CD4-positive, alpha-beta T cell treated with Interleukin-6 at 100 ng/mL for 8 hours (primary cell): Measurements from ENCODE around the gene ABI3BP.

Source experiments
- DNase-seq: peaks from one replicate; pipeline ENCODE4 v3.0.0-alpha.2; 2020; ENCODE audit warnings: mixed read lengths, low spot score

ABI3BP gene

DNA sequence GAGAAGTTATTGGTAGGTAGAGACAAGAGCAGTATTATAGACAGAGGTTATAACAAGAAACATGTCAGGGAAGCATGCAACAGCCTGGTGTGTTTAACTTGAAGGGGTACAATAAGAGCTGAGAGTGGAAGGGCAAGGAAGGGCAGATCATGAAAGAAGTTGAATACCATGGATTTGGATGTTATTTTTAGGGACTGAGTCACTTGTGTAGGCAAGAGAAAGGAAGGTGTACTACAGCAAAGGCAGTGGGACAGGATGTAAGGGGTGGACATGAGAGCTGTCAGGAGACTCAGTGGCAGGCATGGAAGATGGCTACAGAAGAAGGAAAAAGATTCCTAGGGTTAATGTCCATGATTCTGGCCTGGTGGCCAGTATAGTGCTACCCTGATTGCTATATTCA, 217.6 kb downstream of the ABI3BP start:
- DNase-seq, result no peak

DNA sequence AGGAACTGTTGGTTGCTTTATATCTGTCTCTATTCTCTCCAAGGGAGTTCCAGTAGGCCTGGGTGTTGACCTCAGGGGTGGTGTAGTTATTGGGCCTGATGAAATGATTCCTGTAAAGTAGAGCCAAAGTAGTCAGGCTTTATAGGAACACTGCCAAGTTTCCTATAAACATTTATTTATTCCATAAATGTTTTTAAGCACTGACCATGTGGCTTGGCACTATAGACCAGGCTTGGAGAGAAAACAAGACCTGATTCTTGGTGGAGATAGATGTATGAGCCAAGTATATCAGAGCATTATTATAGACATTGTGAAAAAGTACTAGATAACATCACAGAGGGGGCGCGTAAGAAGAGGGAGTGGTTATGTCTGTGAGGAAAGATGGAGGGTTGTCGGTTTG, 218.0 kb downstream of the ABI3BP start:
- DNase-seq, result no peak

DNA sequence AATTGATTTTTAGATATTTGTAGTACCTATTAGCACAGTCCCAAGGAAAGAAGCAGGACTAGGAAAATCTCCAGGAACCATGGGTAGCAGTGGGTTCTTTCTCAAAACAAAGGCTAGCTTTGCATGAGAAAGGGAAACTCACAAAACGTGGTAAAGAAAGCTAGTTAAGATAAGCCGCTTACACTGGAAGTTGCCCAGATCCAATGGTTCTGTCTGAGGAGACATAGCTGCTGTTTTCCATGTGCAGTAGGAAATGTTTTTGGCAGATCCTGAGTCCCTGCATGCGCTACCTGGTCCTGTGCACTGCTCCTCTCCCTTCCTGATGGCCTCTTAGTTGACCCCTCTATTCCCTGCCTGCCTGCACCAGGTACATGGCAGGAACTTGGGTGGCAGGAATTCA, 223.5 kb downstream of the ABI3BP start:
- no peak for DNase-seq

DNA sequence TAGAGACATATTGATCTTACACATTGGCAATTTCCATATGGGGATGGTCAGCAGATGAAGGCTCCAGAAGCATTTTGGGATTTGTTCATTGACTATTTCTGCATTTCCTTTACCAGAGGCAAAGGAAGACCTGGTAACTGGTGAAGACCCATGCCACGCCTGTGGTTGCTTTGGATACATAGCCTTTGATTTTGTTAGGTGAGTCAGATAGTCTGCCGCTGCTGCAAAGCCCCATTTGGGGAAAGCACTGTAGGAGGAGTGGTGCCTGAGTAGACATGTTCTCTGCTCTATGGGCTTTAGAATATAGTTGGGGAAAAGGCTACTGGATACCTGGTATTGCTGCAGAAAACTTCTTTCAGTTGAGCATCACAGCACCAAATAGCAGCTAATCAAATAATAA, 227.2 kb downstream of the ABI3BP start:
- DNase-seq, result no peak

DNA sequence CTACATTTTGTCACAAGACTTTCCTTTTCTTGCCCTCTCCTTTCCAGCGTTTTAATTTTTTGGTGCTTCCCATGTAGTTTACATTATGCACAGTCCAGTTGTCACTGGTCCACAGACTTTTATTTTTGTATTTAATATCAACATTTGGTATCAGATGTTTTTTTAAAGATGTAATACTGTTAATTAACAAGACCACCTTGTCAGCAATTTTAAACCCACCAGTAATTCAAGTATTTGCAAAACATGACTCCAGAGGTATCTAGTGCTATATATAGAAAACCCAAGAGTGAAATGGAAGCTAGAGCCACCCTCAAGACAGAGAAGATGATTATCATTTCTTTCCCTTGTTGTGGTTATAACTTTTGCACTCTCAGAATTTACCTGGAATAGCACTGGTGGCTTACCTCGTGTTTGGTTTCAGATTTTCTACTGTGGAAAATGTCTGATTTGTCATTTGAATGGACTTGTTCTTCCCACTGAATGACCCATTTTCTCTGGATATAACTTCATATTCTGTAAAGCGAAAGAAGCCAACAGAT, 227.7 kb downstream of the ABI3BP start:
- DNase-seq, result no peak

DNA sequence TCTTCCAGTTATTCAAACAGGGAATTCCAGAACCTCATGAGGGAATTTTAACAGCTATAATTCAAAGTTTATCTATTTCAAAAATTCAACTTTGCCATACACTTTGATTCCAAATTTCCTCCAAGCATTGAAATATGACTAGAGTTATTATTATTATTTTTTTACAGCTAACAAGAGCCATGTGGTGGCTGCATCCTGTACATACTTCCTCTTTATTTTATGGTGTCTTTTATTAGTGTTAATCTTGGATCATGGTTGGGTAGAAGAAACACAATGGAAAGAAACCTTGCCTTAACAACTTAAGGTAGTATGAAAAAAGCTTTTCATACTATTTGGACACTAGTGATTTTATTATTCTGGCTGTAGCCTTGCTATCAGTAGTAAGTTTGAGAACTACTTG, 231.3 kb downstream of the ABI3BP start:
- DNase-seq, result no peak

DNA sequence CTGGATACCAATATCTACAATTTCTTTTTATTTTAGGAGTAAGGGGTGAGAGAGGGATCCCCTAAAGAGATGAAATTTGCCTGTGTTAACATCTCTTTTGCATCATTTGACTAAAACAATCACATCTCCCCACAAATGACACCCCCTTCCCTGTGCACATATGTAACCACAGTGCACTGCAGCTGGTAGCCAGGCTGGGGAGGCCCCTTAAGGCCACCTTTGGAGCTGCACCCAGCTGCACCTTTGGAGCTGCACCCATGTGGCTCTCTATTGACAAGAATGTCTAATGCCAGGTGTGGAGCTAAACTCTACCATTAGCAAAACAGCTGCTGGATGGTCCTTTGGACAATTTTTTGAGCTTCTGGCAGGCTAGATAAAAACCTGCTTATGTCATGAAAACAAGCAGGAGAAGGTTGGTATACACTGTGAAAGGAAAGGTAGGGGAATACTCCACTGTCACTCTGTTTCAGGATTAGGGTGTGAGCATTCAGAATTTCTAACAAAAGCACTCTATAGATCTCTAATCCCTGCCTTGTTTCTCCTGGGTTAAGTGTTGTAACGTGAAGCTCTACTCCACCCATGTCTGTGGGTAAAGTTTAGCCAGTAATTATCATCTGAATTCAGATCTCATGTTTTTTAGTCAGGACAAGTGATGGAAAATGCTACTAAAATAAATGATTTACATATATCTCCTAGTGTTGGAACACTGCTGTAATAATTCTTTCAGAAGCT, 231.8 kb downstream of the ABI3BP start:
- DNase-seq, result no peak

DNA sequence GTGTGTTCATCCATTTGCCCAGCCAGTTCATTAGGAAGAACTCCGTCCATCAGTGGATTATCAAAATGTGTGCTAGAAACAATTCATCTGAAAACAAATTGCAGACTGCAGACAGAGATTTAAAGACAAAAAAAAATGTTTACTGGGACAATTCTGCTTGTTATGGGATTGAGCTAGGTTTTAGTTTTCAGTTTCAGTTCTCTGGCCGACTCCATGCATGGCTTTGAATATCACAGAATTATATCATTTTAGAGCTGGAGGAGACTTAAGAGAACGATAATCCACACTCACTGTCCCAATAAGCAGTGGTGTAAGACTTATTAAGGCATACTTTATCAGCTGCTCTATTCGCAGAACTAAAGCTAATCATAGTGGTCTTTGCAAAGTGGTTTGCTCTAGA, 232.8 kb downstream of the ABI3BP start:
- DNase-seq, result no peak

DNA sequence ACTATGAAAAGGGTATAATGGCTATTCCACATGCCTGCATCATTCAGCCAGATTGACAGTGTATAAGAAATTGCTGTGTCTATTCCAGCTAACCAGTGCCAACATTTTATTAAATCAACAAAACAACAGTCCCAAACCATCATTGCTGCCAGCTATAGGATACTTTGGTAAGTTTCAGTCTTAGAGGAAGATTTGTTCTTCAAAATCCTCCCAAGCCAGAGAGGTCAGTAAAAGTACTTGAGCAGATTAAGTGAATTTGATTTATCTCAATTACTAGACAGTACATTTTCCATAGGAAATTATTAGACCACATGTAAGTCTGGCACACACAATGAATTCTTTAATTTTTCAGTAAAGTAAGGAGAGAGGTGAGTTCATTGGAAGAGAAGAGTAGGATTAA, 233.3 kb downstream of the ABI3BP start:
- no peak for DNase-seq

DNA sequence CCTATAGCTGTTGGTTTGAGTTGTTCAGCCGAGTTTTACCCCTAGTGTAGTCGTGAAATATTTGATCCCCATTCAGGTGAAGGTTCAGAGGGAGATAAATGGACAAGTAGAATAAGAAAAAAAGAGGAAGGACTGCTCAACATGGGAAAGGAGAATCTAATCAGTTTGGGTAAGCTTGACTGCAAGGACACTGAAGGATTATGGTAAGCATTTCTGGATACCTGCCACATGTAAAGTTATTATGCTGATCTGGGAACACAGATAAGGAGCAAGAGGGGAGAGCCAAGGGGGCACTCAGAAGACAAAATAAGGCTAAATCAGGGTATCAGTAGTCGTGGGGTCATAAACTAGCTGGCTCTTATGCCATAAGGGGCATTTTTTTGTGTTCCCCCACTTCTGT, 234.1 kb downstream of the ABI3BP start:
- no peak for DNase-seq

DNA sequence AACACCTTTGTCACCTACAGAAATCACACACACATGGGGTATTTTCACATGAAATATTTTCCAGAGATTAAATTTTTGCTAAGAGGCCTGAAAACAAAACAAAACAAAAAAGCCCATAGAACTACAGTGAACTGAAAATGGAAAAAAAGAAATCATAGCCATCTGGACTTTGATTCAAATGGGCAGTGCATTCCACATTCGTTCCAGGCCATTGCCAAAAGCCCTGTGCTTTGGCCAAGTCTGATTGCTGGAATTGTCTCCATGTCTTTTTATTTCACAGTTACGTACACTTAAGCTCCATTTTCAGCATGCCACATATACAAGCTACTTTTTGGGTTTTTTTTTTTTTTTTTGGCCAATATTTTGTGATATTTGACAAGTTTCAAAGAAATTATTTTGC, 236.8 kb downstream of the ABI3BP start:
- DNase-seq, result no peak

DNA sequence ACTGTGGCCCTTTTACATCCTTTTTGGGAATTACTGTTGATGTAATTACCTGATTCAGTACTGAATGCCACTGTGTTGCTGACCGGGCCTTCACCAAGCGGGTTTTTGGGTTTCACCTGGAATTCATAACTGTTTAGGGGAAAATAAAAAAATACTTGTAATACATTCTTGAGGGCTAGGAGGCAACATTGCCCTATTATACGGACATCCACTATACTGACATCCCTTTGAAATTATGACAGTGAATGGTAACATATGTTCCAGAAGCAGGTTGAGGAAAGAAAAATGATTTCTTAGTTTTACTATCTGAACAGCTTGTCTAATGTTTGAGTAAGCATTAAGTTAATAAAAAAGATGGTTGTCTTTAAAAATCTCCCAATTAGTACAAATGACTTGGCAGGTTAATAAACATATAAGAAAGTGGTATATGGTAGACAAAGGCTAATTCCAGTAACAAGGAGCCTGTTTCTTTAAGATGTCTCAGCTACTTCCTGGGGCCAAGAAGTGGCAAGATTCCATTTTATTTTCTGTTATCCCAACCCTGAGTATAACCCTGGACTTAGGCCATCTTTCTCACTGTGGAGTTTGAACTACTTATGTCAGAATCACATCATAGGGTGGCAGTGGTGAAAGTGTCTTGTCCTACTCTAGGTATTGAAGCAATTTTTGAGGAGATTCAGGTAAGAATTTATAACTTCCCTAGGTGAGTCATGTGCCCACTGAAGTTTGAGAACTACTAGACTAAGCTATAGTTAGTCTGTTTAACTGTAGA, 238.5 kb downstream of the ABI3BP start:
- DNase-seq, result no peak

DNA sequence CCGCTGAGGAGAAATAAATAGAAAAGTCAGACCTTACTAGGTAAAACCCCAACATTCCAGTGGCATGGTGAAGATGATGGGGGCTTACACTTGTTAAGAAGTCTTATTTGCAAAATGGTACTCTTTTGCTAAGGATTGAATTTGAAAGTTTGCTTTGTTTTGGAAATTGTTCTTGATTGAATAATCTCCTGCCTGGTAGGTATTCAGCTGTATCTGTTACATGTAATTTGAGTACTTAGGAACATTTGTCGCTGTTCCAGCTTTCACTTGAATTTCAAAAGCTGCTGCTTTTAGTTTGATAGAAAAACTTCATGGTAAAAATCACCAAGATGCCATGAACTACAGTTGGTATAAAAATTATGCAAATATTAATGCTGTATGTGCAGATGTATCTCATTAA, 239.4 kb downstream of the ABI3BP start:
- no peak for DNase-seq

DNA sequence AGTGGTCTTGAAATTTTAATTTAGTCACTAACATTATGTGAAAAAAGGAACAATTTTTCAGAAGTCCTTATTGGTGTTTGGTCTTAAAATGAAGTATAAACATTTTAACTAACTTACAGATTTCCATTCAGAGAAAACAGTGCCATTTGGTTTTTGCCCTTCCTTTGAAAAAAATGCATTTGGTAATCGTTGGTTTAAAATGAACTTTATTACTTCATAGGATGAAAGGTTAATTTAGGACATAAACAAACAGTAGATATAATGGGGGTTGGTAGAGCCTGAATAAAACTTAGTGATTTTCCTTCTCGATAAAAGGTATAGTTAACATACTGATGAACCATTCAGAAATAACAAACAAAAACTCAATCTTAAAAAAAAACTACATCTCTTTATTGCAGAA, 244.3 kb downstream of the ABI3BP start:
- DNase-seq, result no peak

DNA sequence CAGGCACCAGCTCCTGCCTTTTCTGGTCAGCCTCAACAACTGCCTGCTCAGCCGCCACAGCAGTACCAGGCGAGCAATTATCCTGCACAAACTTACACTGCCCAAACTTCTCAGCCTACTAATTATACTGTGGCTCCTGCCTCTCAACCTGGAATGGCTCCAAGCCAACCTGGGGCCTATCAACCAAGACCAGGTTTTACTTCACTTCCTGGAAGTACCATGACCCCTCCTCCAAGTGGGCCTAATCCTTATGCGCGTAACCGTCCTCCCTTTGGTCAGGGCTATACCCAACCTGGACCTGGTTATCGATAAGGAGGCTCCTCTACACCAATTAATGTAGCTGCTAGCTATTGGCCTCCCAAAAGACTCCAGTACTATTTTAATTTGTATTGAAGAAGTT, 245.0 kb downstream of the ABI3BP start:
- no peak for DNase-seq

DNA sequence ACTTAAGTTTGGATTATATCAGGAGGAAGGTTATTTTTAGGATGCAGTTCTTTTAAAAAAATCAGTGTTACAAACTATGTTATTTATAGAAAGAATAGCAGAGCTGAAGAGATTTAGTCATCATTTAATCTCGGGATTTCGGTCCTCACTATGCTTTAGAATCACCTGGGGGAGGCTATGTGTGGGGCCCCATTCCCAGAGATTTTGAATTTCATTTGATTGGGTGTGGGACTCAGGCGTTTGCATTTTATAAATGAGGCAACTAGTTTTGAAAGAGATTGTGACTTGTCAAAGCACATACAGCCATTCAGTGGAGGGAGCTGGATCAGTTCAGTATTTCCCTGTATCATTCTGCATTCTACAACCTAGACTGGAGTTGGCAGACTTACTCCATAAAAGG, 247.1 kb downstream of the ABI3BP start:
- DNase-seq, result no peak

DNA sequence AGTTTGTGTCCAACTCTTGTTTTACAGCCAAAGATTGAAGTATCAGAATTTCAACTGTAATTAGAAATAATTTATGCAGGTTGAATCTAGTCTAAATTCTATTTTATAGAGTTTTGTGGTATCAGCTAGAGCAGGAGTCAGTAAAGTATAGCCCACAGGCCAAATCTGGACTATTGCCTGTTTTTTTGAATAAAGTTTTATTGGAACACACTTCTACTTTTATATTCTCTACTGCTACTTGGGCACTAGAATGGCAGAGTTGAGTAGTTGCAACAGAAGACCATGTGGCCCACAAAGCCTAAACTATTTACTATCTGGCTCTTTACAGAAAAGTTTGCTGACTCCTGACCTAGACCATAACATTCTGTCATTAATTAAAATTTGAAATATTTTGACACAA, 247.6 kb downstream of the ABI3BP start:
- DNase-seq, result no peak

DNA sequence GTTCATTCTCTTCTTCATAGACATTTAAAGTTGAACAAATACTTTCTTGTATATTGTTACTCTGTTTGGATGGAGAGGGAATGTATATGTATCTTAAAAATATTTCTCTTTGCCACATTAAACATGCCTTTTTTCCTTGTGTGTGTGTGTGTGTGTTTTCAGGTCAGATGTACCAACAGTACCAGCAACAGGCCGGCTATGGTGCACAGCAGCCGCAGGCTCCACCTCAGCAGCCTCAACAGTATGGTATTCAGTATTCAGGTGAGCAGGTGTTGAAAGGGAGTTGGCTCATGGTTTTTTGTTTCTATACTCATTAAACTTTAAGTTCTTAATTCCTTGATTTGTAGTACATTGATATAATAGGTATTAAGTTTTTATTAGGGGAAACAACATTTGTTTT, 248.6 kb downstream of the ABI3BP start:
- DNase-seq, result no peak

DNA sequence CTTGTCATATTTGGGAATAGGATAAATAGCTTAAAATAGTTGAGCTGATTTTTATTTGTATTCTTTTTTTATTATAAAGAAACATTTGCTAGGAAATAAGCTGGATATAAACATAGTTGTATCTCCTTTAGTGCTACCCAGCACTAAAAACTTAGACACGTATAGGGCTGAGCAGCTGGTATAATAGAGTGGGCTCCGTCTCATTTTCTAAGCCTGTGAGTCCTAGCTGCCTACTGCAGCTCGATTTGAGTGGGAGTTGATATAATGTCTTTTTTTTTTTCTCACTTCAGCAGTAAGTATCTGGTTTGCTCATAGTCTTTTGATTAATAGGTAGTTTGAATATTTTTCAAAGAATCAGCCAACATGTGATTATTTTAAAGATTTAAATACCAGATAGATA, 249.7 kb downstream of the ABI3BP start:
- DNase-seq, result no peak

DNA sequence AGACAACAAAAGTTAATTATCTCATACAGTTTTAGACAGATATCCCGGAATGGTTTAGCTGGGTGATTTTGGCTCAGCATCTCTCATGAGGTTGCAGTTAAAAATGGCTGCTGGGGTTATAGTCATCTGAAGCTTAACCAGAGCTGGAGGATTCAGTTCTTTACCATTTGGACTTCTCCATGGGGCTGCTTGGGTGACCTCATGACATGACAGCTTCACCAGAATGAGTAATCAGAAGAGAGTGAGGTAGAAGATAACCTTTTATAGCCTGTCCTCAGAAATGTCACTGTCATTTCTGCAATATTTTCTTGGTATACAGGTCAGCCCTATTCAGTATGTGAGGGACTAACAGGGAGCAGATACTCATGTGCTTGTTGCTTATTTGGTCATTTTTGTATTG, 253.0 kb downstream of the ABI3BP start:
- DNase-seq, result no peak

DNA sequence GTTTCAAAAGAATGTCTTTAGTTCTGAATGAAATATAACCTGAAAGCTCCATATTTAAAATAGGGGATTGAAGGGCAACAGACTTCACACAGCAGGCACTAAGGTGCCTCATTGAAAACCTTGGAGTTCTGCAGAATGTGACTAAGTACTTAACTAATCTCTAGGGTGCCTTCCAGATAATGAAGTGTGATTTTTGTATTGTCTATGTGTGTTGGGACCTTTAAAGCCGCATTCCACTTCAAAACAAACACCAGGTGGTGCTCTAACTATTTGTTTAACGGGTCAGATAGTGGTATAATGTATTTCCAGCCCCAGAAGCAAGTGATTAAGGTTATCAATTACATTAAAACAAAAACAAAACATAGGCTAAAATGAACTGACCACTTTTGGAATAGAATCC, 255.9 kb downstream of the ABI3BP start:
- no peak for DNase-seq

DNA sequence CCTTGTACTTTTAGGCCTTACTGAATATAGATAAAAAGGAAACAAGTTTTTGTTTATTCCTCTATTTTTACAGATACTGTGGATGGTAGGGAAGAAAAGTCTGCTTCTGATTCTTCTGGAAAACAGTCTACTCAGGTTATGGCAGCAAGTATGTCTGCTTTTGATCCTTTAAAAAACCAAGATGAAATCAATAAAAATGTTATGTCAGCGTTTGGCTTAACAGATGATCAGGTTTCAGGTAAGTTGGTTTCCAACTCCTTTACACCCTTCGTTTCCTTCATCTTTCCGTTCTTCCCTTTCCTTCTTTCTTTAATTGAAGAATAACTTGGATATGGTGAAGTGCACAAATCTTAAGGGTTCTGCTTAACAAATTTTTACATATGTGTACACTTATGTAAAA, 260.8 kb downstream of the ABI3BP start:
- no peak for DNase-seq

DNA sequence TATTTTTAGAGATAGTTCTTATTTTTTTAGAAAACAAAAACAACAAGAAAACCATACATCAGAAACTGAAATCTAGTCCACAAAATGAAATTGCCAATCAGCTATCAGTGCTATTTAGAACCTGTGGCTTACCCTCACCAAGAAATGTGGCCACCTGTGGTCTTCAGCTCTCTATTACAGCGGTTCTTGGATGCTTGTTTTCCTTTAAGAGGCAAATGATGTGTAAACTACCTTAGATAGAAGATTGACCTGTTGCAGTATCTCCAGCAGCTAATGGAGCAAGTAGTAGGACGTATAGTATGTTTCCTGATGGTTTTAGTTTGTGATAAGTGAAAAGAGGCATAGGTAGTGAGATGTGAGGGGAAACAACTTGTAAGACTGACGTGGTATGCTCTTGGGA, 262.7 kb downstream of the ABI3BP start:
- no peak for DNase-seq

DNA sequence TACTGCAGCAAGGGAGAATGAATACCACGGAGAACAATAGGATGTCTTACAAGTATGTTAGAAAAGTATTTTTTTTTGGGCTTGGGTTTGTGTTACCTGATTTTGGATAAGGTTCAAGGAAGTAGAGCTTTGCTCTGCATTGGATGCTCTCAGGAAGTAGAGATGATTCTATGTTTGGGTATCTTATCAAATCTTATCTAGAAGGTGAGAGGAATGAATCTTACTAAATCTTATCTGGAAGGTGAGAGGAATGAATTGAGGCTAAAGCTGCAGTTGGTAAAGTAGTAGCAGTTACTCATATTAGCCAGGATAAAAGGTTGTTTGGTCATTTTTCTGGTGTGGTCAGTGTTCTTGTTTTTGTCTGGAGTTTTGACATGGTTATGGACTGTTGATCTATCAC, 266.5 kb downstream of the ABI3BP start:
- DNase-seq, result no peak
